Muscle of back (tissue), 11 donors: ENCODE measurements around the gene RHOV. TPM values are rescaled to one million over a fixed set of nuclear protein-coding genes. Genes with fewer than 3 reads are reported as not detected.
A peak's percentile ranks its signal among the peaks of the same experiment; 100 is the strongest.

Source experiments
- DNase-seq, 3 donors: peaks; one replicate each; pipeline versions ENCODE4 v3.0.0 to v3.0.0-alpha.2; 2013
- polyA plus RNA-seq, 10 donors: library from polyadenylated mRNA; unstranded; fragments of 120-200 nt; gene quantifications; one replicate each; pipeline ENCODE4 v1.2.1, GENCODE V29; 2013; ENCODE audit not compliant: insufficient read length in 10 of 10

The RHOV gene
- polyA plus RNA-seq, 10 donors, result 0.12 to 4.4 (median 0.24) TPM

DNA sequence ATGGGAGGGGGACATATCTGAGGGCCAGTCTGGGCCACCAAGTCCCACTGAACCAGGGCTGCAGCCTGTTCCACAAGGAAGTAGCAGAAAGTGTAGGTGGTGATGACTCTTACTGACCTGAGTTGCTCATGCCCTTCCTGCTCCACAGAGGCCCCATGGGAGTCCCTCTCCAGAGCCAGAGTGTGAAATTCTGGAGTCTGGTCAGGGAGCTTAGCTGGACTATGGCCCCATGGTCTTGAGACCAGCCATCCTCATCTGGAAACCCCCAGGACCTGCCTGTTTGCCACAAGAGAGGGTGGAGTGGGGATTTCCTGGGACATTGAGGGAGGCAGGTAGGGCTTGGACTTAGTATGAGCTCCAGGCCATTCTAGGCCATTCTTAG lies 27.2 kb downstream of the RHOV start:
- no peak for DNase-seq

DNA sequence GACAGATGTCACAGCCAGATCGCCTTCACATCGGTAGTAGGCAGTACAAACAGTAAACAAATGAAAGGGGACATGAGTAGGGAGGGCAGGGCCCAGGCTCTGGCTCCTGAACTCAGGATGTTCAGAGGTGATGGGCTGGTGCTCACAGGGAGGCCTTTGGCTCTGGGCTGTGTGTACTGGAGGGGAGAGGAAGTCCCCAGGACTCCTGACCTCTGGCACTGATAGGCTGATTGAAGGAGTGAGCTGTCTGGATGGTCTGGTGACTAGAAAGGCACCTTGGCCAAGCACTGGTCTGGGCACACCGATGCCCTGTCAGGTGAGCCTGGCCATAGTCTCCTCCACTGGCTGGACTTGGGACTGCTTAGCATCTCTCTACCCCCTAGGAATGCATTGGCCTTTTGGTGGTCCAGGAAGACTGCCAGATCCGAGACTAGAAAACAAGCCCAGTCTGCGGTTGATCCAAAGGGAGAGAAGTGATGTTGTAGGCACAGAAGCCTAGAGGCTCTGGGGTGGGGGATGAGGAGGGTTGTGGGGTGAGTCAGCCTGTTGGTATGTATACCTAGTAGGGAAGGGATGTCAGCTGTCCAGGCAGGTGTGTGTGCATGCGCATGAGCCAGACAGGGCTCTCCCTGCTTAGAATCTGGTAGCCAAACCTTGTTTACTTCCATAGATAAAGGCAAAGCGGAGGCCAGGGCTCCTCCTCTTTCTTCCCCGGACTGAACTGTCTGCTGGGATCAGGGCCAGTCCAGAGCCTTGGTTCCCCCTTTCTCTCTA lies 28.3 kb downstream of the RHOV start:
- DNase-seq, result no peak

DNA sequence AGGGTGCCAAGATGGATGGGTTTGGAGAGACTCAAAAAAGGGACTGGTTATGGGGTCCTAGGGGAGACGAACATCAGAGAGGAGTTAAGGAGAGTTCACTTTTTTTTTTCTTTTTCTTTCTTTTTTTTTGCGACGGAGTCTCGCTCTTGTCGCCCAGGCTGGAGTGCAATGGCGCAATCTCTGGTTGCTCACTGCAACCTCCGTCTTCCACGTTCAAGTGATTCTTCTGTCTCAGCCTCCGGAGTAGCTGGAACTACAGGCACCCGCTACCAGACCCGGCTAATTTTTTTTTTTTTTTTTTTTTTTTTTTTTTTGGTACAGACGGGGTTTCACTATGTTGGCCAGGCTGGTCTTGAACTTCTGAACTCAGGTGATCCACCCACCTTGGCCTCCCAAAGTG lies 29.0 kb downstream of the RHOV start:
- no peak for DNase-seq

DNA sequence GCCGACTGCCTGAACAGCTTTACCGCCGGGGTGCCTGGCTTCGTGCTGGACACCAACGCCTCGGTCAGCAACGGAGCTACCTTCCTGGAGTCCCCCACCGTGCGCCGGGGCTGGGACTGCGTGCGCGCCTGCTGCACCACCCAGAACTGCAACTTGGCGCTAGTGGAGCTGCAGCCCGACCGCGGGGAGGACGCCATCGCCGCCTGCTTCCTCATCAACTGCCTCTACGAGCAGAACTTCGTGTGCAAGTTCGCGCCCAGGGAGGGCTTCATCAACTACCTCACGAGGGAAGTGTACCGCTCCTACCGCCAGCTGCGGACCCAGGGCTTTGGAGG lies 29.4 kb downstream of the RHOV start:
- DNase-seq, result peak in 1 of 3 donors; percentile 73

DNA sequence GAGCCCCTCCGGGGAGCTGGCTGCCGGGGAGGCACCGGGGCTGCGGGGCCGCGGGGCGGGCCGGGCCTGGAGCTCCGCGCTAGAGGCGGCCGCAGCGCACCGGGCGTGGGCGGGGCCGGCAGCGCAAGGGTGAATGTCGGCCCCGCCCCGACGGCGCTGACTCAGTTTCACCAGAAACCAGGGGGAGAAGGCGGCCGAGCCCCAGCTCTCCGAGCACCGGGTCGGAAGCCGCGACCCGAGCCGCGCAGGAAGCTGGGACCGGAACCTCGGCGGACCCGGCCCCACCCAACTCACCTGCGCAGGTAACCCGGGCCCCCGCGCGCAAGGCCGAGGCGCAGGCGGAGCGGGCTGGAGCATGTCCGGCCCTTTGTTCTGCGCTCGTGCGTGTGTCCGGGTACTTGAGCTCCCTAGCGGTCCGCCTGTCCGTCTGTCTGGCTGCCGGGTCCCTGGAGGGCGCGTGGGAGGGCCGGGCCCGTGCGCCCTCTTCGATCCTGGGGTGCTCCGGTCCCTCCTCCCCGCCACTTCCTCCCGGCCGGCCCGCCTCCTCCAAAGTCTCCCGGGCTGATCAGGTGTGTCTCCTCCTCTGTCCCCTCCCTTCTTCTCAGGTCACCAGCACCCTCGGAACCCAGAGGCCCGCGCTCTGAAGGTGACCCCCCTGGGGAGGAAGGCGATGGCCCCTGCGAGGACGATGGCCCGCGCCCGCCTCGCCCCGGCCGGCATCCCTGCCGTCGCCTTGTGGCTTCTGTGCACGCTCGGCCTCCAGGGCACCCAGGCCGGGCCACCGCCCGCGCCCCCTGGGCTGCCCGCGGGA lies 29.9 kb downstream of the RHOV start, which contains the start of gene SPINT1:
SPINT1 (plus strand) TSS at position 164 of the 811 bp plus-strand sequence; CDS start at position 671, 507 bp downstream.
- peak in 1 of 3 donors; percentile 22 for DNase-seq

DNA sequence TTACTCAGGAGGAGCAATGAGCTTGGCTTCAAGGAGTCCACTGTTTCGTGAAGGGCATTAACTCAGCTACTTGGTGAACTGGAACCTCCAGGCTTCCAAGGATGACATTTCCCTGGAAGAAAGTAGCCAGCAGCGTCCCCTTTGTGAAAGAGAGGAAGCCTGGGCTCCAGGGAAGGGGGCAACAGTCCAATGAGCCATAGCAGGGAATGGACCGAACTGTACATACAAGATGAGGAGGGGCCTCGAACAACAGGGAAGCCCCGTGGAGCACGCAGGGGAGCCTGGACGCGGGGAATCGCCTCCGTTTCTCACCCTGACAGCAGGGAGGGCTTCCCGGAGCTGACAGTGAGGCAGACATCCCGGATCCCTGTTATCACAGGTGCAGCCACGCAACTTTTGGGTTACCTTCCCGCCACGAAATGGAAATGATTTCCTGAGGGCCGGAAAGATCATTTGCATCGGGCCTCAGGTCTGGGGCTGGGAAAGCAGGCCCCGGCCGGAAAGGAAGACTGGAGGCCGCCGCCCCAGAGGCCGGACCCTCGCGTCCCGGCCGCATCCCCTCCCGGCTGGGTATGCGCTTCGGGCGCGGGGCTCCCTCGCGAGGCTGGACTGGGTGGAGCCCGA lies 30.7 kb downstream of the RHOV start:
- DNase-seq, result peak in 1 of 3 donors; percentile 28

DNA sequence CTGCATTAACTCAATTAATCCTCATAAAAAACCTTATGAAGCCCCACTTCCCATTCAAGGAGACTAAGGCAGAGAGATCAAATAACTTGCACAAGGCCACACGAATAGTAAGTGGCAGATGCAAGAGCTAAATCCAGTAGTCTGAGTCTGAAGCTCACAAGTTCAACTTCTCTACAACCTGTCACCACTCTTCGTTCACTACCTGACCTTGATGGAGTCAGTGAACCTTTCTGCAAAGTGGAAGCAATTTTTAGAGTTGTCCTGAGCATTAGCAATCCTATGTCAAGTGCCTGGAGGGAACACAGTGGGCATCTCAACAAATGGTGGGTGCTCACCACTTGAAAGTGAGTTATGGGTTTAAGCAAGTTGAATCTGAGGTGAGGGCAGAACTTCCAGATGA lies 32.3 kb downstream of the RHOV start:
- no peak for DNase-seq

DNA sequence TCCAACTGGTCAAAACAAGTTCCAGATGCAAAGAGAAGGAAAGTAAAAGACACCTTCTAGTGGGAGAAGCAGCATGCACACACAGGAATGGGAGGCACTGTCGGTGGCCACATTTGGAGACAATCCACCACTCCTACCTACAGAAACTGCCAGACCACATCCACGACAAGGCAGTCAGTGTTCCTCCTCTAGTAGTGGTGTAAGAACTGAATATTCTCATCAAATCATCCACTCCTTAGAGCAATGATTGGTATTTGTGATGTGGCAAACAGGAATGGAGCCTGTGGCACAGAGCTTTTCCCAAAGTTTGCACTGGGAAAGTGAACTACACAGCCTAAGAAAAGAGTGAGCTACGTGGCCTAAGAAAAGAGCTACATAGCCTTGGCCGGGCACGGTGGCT lies 35.3 kb downstream of the RHOV start:
- DNase-seq, result no peak

DNA sequence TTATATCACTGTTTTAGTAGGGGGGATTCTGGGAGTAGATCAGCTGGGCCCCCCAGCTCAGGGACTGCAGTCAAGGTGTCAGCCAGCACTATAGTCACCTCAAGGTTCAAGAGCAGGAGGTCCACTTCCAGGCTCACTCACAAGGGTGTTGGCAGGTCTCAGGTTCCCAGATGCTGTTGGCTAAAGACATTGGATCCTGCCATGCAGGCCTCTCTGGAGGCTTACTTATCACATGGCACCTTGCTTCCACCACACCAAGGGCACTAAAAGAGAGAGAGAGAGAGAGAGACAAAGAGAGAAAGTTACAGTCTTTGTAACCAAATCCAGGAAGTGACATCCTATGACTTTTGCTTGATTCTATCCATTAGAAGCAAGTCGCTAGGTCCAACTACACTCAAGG lies 38.0 kb downstream of the RHOV start:
- DNase-seq, result no peak

DNA sequence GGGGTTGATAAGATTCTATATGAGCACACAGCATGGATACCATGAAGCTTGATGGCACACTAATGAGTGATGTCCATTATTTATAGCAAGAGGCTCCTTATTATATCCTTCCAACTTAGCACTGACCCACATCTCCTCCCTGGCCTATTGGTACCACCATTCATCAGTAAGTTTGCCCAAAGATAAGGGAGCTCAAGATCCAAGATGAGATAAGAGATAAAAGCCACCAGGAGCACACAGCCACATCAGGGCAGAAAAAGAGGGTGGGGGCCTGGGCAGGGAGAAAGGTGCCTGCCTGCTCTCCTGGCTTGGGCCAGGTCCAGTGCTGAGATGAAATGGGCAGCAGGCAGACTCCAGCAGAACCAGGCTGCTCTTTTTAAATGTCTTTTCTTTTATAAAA lies 41.1 kb downstream of the RHOV start:
- DNase-seq, result no peak

DNA sequence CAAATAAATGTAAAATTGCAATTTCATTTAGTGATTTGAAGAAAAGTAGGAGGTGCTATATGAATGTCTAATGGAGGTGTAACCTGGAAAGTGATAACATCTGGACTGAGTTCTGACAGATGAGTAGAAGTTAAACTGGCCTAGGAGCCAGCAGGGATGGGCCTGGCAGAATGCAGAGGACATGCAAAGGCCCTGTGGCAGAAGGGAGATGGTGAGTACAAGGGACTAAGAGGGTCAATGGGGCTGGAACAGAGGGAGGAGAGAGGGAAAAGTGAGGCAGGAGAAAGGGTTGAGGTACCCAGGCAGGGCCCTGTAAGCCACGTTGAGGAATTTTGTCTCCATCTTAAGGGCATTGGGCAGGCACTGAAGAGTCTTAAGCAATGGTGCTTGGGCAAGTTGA lies 42.2 kb downstream of the RHOV start:
- no peak for DNase-seq

DNA sequence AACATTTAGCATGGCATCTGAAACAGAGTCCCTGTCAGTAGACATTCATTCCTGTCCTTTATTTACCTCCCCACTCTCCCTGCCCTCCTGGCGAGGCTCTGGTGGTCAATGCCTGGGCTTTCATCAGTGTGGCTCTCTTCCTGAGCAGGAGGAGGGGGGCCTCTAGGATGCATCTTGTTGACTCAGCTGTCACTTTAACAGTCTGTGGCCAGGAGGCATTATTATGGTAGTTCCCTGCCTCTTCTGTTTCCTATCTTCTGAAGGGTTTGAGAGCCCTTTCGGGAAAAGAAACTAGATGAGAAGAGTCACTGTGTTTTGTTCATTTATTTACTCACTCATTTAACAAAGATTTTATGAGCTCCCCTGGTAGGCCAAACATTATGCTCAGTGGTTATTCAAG lies 43.1 kb downstream of the RHOV start:
- DNase-seq, result no peak

DNA sequence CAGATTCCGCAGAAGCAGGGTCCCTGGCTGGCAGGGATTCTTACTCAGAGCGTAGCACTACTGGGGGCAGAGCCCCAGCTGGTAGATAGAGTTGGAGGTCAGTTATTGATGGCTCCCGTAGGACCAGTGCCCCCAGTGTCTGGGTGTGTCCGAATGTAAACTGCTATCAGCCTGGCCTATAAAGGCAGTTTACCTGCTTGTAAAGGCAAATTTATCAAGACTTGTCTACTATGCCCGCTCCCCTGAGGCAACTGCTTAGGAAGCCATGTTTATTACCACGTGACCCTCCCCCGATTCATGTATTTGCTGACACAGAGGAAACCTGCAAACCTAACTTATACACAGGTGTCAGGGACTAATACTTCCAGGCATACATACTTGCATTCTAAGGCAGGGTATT lies 44.9 kb downstream of the RHOV start:
- DNase-seq, result no peak

DNA sequence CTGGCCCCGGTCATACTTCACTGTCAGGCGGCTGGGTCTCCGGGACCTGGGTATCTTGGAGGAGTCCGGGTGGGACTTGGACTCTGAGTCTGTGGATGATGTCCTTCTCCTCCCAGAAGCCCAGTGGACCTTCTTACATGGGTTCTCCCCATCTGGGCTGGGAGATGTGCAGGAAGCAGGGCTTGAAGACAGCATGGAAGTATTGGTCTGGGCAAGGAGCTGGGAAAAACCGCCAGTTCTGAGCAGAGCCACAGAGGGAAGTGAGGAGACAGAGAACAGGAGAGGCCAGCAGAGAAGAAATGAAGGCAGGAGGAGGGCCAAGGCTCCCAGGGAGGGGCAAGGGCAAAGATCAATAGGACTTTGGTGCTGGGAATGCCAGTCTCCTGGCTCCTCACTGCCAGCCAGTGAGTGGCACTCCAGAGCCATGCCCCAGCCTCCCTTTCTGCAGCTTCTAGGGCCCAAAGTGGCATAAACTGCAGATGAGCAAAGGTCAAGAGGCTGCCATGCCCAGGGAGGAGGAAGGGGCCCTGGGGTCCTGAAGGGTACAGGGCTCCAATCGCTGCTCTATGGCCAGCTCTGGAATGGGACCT lies 45.5 kb downstream of the RHOV start, which contains the start of gene PPP1R14D:
PPP1R14D (minus strand) TSS at position 262 of the 590 bp plus-strand sequence; CDS start at position 195, 67 bp downstream.
- no peak for DNase-seq

DNA sequence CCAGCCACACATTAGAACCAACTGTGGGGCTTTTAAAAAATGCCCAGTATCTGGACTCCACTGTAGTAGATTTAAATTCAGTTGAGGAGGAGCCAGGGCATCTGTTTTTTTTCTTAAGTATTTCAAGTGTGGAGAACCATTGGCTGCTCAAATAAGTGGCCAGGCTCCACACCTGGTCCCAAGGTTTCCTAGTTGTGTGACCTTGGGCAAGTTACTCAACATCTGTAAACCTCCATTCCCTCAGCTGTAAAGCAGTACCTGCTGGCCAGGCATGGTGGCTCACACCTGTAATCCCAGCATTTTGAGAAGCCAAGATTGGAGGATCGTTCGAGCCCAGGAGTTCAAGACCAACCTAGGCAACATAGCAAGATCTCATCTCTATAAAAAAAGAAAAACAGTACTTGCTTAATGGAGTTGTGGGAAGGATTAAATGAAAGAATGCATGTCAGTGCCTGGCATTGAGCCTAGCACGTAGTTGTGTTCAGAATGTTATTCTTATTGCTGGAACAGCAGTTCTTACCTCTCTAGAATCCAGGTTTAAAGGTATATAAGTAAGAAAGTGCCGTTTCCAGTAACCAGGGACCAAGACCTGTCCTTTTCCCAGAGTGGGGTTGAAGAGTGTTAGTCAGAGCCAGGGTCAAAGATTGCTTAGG lies 47.5 kb downstream of the RHOV start:
- DNase-seq, result no peak

DNA sequence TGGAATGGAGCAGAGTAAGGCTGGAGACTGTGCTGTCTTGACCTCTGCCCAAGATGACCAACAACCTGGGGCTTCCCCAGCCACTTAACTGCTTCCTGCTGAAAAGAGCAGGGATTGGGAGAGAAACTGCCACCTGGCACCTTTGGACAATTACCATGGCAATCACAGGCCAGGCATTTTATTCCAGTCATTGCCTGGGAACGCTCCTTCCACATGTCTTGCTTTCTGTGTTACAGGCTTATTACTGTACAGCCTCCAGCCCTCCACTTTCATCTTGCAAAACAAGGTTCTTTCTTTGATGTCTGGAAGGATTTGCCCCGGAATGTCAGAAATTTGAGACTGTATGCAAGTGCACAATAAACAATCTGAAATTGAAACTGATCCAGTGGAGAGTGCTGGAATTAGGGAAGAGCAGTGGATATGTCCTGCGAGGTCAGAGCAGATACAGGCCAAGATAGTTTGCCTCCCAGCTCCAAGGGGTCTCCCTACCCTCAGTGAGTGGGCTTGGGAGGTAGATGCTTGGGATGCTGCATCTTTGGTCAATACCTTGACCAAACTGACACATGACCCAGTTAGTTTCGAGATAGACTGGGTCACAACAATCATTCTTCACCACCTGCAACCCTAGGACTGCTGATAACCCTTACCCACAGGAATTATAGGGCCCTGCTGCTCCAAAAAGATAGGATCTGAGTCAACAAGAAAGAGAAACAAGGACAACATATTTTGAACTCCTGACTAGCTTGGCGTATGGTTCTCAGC lies 48.2 kb downstream of the RHOV start:
- DNase-seq, result no peak

DNA sequence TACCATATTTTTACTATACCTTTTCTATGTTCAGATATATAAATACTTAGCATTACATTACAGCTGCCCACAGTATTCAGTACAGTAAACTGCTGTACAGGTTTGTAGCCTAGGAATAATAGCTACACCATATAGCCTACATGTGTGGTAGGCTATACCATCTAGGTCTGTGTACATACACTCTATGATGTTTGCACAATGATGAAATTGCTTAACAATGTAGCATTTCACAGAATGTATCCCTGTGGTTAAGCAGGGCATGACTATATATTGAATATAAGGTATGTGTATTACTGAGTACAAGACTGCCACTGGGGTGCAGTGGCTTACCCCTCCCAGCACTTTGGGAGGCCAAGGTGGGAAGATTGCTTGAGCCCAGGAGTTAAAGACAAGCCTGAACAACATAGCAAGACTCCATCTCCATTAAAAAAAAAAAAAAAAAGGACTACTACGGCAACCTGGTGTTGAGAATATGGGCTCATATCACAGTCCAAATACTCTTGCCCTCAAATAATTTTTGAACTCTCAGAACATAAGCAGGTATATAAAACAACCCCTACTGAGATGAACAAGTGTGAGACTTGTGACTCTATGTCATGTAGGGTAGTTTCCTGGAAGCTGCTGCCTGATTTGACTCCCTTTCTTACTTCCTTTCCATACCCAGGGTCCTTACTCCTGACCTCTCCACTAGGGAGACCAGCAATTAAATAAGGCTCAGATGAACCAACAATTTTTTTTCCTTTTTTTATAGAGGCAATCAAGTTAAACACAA lies 50.3 kb downstream of the RHOV start:
- DNase-seq, result no peak
